Fibroblast of pulmonary artery (primary cell): ENCODE measurements around the gene TULP4.

Experiments used
- DNase-seq: peaks from one replicate; pipeline ENCODE4 v3.0.0-alpha.2; 2010; ENCODE audit warnings: low read depth
- H3K4me3 ChIP-seq: replicated peaks from 2 replicates; pipeline ENCODE4 v1.5.1; 2011; ENCODE audit warnings: low read depth, mild to moderate bottlenecking, control low read depth, low read length, moderate library complexity
- TF ChIP-seq, protein P1 (sequence below): IDR thresholded peaks from 2 replicates; pipeline ENCODE4 v1.5.1; 2011; ENCODE audit warnings: mild to moderate bottlenecking, control low read depth, low read length, inconsistent platforms; ENCODE audit errors: missing control alignments

Gene TULP4

DNA sequence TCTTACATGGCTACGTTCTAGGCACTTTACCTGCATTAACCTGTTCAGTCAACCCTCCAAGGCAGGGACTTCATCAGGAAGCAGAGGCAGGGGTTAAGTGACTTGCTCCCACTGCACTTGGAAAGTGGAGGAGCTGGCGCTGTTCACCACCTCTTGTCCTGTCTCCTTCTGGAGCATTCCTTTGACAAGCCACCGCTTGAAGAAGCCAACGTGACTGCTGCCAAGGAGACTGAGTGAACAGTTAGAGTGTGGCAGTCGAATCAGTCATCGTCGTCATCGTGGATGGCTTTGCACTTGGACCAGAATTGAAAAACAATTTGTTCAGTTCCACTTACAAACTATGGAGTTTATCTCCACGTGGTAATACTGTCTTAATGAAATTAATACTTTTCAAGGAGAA is 60.9 kb downstream of the TULP4 start:
- no peak overlapping the region for H3K4me3 ChIP-seq
- DNase-seq: no peak
- TF ChIP-seq, protein P1, sequence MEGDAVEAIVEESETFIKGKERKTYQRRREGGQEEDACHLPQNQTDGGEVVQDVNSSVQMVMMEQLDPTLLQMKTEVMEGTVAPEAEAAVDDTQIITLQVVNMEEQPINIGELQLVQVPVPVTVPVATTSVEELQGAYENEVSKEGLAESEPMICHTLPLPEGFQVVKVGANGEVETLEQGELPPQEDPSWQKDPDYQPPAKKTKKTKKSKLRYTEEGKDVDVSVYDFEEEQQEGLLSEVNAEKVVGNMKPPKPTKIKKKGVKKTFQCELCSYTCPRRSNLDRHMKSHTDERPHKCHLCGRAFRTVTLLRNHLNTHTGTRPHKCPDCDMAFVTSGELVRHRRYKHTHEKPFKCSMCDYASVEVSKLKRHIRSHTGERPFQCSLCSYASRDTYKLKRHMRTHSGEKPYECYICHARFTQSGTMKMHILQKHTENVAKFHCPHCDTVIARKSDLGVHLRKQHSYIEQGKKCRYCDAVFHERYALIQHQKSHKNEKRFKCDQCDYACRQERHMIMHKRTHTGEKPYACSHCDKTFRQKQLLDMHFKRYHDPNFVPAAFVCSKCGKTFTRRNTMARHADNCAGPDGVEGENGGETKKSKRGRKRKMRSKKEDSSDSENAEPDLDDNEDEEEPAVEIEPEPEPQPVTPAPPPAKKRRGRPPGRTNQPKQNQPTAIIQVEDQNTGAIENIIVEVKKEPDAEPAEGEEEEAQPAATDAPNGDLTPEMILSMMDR: no peak

- no peak overlapping the region for H3K4me3 ChIP-seq
- peak; percentile 61 for DNase-seq
- TF ChIP-seq, protein P1: no peak
These were observed 61.8 kb downstream of the TULP4 start for GRCh38 chr6:158374020-158374419.

DNA sequence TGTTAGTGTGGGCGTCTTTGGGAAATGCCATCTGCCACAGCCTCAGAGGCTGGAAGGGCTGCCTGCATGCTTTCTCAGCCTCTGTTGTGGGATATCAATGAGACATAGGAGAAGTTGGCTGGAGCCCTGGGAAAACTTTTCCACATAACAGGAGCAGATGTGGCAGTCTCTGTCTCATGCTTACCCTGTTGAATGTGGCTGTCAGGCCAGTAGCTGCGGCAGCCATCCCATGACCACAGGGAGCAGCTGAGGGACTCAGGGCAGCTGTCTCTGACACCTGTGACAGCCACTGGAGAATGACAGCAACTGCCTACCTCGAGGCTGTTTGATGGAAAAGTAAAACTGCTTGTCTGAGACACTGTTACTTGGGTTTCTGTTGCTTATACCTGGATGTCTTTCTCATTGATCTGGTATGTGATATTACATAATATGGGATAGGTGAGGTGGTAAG is 64.4 kb downstream of the TULP4 start:
- TF ChIP-seq, protein P1: no peak
- no peak overlapping the region for H3K4me3 ChIP-seq
- DNase-seq: peak; percentile 10

DNA sequence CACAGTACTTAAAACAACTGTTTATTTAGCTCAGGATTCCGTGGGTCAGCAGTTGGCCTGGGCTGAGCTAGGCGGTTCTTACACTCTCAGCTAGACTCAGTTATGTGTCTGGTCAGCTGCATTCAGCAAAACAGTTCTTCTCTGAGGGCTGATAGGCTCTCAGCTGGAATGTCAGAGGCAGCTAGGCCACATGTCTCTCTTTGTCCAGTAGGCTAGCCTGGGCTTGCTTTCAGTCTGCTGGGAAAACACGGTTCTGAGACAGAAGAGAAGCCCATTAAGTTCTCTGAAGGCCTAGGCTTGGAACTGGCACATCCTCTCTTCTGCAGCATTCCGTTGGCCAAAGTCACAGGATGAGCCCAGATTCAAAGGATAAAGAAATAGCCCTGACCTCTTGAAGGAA is 65.6 kb downstream of the TULP4 start:
- TF ChIP-seq, protein P1: no peak
- peak; percentile 8 for DNase-seq
- H3K4me3 ChIP-seq: no peak overlapping the region

- no peak overlapping the region for H3K4me3 ChIP-seq
- DNase-seq: no peak
- TF ChIP-seq, protein P1: no peak
These were observed 67.1 kb downstream of the TULP4 start for GRCh38 chr6:158379336-158379735.

DNA sequence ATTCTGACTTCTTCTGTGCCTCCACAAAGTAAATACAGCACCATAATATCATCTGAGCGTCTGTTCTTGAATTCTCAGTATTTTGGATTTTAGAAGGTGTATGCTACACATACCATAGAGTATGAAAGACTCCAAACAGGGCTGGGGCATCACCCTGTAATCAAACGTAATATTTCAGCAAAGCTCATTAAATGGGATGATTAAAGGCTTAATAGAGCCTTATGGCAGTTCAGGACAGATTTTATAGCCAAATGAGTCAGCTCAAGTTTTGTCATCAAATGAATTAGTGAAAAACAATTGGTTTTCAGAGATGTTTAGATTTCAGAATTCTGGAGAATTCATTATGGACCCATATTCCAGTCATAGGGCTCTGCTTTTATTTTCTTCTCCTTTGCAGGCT is 68.9 kb downstream of the TULP4 start:
- TF ChIP-seq, protein P1: no peak
- DNase-seq: no peak
- H3K4me3 ChIP-seq: no peak overlapping the region

DNA sequence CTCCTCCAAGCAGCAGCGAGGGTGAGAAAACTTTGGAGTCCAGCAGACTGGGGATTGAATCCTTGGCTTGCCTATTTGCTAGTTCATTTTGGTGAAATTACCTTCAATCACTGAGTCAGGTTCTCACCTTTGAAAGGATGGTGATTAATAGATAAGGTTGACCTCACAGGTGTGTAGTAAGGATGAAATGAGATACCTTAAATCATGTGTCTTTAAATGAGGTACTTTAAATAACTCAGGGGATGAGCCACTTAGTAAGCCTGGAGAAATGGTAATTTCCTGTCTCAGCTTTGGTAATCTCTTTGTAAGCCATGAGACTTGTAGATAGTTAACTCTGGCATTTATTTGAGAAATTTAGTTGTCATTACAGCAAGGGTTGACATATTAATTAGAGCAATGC is 70.2 kb downstream of the TULP4 start:
- DNase-seq: no peak
- TF ChIP-seq, protein P1: no peak
- H3K4me3 ChIP-seq: no peak overlapping the region
